ENCODE measurements around the gene RAB23.
A peak's percentile ranks its signal among the peaks of the same experiment; 100 is the strongest.

The RAB23 gene

DNA sequence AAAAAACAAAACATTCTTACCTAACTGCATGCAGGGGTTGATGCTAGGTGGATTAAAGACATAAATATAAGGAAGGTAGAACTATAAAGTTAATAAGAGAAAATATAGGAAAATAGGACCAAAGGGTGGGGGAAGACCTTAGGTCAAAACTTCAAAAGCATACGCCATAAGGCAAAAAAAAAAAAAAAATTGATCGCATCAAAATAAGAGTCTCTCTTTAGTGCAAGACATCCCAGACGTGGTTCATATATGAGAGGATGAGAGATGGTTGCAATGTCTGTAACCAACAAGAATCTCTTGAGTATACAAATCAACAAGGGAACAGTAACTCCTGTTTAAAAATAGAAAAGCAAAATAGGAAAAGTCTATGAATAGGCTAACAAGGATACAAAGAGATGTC lies 41.5 kb downstream of the RAB23 start:
- Histone ChIP-seq H3K27me3 (ENCODE audit: insufficient read depth, insufficient read length) (no peaks in the 10 kb centered on the region), H3K9ac (ENCODE audit: insufficient read length, low read depth) (no peak overlapping the region), H3K4me3 (ENCODE audit: insufficient read length, low read depth) (no peak overlapping the region), H3K9me3 (ENCODE audit: insufficient read depth, low read length) (no peaks in the 10 kb centered on the region), H3K36me3 (ENCODE audit: insufficient read depth, insufficient read length, low read length) (peaks cover 59% of the 10 kb centered on the region), H3K4me1 (ENCODE audit: insufficient read depth, insufficient read length) (no peaks in the 10 kb centered on the region)
- TF ChIP-seq ZNF274 (IDR thresholded peaks at IDR 0.05; ENCODE audit: low read depth, low read length) (no peak), SUZ12 (IDR thresholded peaks at IDR 0.05; ENCODE audit: extremely low read depth, insufficient read depth, insufficient read length) (no peak), YY1 (IDR thresholded peaks at IDR 0.05; ENCODE audit: insufficient read depth, insufficient read length) (no peak)
- DNase-seq (ENCODE audit: low read depth, low spot score), result no peak

DNA sequence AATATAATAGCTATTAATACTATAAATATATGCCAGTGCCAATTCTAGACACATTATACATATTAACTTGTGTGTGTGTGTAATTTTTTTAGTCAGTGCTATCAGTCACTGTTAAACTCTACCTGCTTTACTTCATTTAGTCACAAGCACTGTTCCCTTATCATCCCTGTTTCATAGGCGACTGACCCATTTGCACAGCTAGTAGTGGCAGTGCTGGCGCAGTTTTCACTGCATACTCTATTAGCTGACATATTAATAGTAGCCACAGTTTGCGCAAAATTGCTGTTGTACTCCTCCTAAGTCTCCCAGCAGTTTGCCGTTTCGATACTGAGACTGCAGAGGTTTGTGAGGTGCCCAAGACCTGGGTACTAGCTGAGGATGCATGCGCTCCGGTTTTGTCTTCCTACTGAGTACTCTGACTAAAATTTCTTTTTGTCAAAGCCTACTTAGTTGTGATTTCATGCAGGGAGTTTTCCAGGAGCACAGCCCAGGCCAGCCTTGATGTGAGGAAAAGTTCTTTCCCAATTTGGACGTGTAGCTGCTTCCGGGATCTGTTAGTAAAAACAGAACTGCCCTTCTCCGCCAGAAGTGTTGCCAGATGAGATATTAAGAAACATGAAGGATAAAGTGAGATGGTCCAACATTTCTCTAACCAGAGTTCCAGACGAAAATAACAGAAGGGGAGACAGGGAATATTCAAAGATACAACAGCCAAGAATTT lies 44.4 kb downstream of the RAB23 start:
- no peak for TF ChIP-seq SUZ12 (IDR thresholded peaks at IDR 0.05; ENCODE audit: extremely low read depth, insufficient read depth, insufficient read length)
- no peak for TF ChIP-seq YY1 (IDR thresholded peaks at IDR 0.05; ENCODE audit: insufficient read depth, insufficient read length)
- no peak for TF ChIP-seq ZNF274 (IDR thresholded peaks at IDR 0.05; ENCODE audit: low read depth, low read length)
- no peaks in the 10 kb centered on the region for H3K9me3 ChIP-seq (ENCODE audit: insufficient read depth, low read length)
- H3K36me3 ChIP-seq (ENCODE audit: insufficient read depth, insufficient read length, low read length), result peaks cover 38% of the 10 kb centered on the region
- H3K4me3 ChIP-seq (ENCODE audit: insufficient read length, low read depth), result no peak overlapping the region
- DNase-seq (ENCODE audit: low read depth, low spot score), result no peak
- no peaks in the 10 kb centered on the region for H3K4me1 ChIP-seq (ENCODE audit: insufficient read depth, insufficient read length)
- no peaks in the 10 kb centered on the region for H3K27me3 ChIP-seq (ENCODE audit: insufficient read depth, insufficient read length)
- no peak overlapping the region for H3K9ac ChIP-seq (ENCODE audit: insufficient read length, low read depth)

DNA sequence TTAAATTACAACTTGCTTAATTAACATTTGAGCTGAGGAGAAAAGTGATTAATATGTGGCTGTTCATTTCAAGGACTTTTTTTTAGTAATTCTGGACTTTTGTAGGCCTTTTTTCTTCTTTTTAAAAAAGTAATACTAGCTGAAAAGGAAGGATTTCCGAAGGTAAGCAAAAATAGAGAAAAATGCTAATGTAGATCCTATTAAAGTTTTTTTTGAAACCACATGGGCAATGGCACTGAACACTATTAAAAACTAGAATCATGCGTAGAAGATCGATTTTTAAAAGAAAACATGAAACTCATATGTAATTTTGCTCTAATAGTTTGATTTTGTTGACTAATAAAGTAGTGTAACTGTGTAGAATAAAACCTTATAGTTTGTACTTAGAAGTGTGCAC lies 47.6 kb downstream of the RAB23 start:
- no peak for DNase-seq (ENCODE audit: low read depth, low spot score)
- no peaks in the 10 kb centered on the region for H3K27me3 ChIP-seq (ENCODE audit: insufficient read depth, insufficient read length)
- no peaks in the 10 kb centered on the region for H3K9me3 ChIP-seq (ENCODE audit: insufficient read depth, low read length)
- no peaks in the 10 kb centered on the region for H3K4me1 ChIP-seq (ENCODE audit: insufficient read depth, insufficient read length)
- H3K9ac ChIP-seq (ENCODE audit: insufficient read length, low read depth), result no peak overlapping the region
- peaks cover 24% of the 10 kb centered on the region for H3K36me3 ChIP-seq (ENCODE audit: insufficient read depth, insufficient read length, low read length)
- peak overlapping the region; percentile 13 for H3K4me3 ChIP-seq (ENCODE audit: insufficient read length, low read depth)
- TF ChIP-seq ZNF274 (IDR thresholded peaks at IDR 0.05; ENCODE audit: low read depth, low read length) (no peak), SUZ12 (IDR thresholded peaks at IDR 0.05; ENCODE audit: extremely low read depth, insufficient read depth, insufficient read length) (no peak), YY1 (IDR thresholded peaks at IDR 0.05; ENCODE audit: insufficient read depth, insufficient read length) (no peak)

DNA sequence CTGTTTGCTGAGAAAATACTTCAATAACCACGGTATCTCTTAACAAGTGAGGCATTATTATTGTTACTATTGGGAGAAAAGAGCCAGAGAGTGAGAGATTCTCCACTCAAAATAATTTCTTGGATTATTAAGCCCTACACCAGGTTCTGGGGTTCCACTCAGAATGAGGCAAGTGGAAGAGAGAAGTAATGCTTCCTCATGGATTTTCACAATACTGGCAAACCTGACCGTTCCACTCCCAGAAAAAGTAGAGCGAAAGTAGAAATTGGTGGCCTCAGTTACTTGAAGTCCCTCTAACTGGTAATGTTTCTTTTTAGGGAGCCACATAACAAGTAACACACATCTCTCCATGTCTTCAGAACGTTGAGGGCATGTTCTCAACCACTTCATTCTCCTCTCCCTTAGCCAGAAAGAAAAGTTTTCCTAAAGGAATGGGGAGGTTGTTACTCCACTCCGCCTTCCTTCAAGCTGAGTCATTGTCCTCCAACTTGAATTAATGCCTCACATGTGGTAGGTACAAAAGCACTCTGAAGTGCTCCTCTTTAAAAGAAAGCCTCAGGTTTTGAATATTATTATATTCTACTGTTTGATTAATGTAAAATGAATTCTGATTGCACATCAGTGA lies 48.1 kb downstream of the RAB23 start:
- Histone ChIP-seq H3K27me3 (ENCODE audit: insufficient read depth, insufficient read length) (no peaks in the 10 kb centered on the region), H3K36me3 (ENCODE audit: insufficient read depth, insufficient read length, low read length) (peaks cover 20% of the 10 kb centered on the region), H3K9ac (ENCODE audit: insufficient read length, low read depth) (peak overlapping the region; percentile 61), H3K4me3 (ENCODE audit: insufficient read length, low read depth) (peak overlapping the region; percentile 74), H3K4me1 (ENCODE audit: insufficient read depth, insufficient read length) (no peaks in the 10 kb centered on the region), H3K9me3 (ENCODE audit: insufficient read depth, low read length) (no peaks in the 10 kb centered on the region)
- TF ChIP-seq YY1 (IDR thresholded peaks at IDR 0.05; ENCODE audit: insufficient read depth, insufficient read length), result no peak
- no peak for TF ChIP-seq ZNF274 (IDR thresholded peaks at IDR 0.05; ENCODE audit: low read depth, low read length)
- TF ChIP-seq SUZ12 (IDR thresholded peaks at IDR 0.05; ENCODE audit: extremely low read depth, insufficient read depth, insufficient read length), result no peak
- no peak for DNase-seq (ENCODE audit: low read depth, low spot score)

DNA sequence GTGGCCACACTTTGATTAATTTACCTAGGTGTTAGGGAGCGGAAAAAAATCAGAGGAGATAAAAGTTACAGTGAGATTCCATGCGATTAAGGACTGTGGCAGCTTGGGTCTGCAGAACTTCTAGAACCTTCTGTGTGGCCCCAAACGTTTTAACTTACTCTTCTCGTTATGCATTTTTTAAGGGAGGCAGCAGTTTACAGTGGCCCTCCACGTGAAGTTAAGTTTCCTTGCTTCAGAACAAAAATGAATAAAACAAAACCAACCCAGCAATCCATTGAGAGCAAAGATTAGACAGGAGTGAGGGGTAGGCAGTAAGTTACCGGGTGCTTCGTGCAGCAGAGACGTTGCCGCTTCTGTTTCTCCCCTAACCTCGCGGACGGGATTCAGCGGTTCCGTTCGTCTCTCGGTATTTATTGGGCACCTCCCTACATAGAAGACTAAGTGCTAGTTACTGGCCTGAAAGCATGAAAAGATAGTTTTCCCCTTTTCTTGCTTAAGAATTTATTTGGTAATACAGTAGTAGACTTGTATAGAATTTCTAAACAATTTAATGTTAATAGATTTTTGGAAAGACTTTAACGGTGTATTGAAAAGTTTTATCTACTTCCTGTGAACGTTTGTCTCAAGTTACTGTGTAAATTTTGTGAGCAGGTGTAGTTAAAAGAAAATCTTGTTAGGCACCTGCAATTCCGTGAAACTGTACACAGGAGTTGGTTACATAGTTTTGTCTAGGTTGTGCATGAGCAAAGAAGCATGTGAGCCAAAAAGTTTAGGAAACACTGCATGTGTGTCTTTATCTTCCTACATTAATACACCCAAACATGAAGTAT lies 48.8 kb downstream of the RAB23 start:
- Histone ChIP-seq H3K4me1 (ENCODE audit: insufficient read depth, insufficient read length) (no peaks in the 10 kb centered on the region), H3K4me3 (ENCODE audit: insufficient read length, low read depth) (peak overlapping the region; percentile 74), H3K9me3 (ENCODE audit: insufficient read depth, low read length) (no peaks in the 10 kb centered on the region), H3K9ac (ENCODE audit: insufficient read length, low read depth) (peak overlapping the region; percentile 86), H3K36me3 (ENCODE audit: insufficient read depth, insufficient read length, low read length) (peaks cover 23% of the 10 kb centered on the region), H3K27me3 (ENCODE audit: insufficient read depth, insufficient read length) (no peaks in the 10 kb centered on the region)
- no peak for TF ChIP-seq SUZ12 (IDR thresholded peaks at IDR 0.05; ENCODE audit: extremely low read depth, insufficient read depth, insufficient read length)
- no peak for DNase-seq (ENCODE audit: low read depth, low spot score)

DNA sequence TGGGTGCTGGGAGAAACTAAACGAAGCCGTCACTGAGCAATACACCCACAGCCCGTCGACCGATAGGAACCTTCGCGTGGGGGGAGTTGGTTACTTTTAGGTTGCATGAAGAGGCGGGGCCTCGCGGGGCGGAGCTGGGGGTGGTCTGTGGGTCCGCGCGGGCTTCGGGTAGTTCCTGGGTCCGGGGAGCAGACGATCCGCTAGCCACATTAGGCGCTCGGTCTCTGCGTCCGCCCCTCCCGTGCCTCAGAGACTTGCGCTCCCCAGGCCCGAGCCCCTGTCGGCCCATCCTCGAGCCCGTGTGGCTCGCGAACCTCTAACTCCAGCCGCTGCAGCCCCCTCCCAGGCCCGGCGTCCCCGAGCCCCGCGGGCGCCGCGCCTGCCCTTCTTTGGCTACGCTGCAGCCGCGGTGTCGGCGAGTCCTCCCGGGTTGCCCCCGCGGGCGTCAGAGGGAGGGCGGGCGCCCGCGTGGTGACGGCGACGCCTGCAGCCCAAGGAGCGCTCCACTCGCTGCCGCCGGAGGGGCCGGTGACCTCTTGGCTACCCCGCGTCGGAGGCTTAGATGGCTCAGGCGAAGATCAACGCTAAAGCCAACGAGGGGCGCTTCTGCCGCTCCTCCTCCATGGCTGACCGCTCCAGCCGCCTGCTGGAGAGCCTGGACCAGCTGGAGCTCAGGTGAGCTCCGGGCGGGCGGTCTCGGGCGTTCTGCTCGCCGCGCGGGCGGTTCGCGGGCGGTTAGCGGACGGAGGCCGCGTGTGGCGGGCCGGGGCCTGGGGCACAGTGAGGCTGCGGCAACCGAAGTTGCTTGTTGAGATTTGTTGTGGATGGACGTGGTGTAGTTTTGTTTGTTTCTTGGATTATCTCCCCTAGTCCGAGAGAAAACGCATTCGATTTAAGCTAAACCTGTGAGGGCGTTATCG lies 49.7 kb downstream of the RAB23 start, which contains the start of gene BAG2:
TSS of gene BAG2 (plus strand) at position 191 of the 920 bp plus-strand sequence. CDS start at position 563, 372 bp downstream.
- peak within 1 kb of the TSS; percentile 74 for H3K4me3 ChIP-seq (ENCODE audit: insufficient read length, low read depth)
- TF ChIP-seq ZNF274 (IDR thresholded peaks at IDR 0.05; ENCODE audit: low read depth, low read length), result no peak
- TF ChIP-seq YY1 (IDR thresholded peaks at IDR 0.05; ENCODE audit: insufficient read depth, insufficient read length), result no peak
- no peak for TF ChIP-seq SUZ12 (IDR thresholded peaks at IDR 0.05; ENCODE audit: extremely low read depth, insufficient read depth, insufficient read length)
- no peaks in the 10 kb centered on the region for H3K9me3 ChIP-seq (ENCODE audit: insufficient read depth, low read length)
- no peaks in the 10 kb centered on the region for H3K27me3 ChIP-seq (ENCODE audit: insufficient read depth, insufficient read length)
- no peaks in the 10 kb centered on the region for H3K4me1 ChIP-seq (ENCODE audit: insufficient read depth, insufficient read length)
- peaks cover 19% of the 10 kb centered on the region for H3K36me3 ChIP-seq (ENCODE audit: insufficient read depth, insufficient read length, low read length)
- H3K9ac ChIP-seq (ENCODE audit: insufficient read length, low read depth), result peak within 1 kb of the TSS; percentile 86
- DNase-seq (ENCODE audit: low read depth, low spot score), result peak; percentile 62
